ENCODE results near the gene CLEC3B.
A peak's percentile ranks its signal among the peaks of the same experiment; 100 is the strongest.
"Not testable (repeated sequence)": the region's sequence is repeated elsewhere in the genome, so short reads cannot be mapped to it uniquely, and the experiment has no call there.

The CLEC3B gene

DNA sequence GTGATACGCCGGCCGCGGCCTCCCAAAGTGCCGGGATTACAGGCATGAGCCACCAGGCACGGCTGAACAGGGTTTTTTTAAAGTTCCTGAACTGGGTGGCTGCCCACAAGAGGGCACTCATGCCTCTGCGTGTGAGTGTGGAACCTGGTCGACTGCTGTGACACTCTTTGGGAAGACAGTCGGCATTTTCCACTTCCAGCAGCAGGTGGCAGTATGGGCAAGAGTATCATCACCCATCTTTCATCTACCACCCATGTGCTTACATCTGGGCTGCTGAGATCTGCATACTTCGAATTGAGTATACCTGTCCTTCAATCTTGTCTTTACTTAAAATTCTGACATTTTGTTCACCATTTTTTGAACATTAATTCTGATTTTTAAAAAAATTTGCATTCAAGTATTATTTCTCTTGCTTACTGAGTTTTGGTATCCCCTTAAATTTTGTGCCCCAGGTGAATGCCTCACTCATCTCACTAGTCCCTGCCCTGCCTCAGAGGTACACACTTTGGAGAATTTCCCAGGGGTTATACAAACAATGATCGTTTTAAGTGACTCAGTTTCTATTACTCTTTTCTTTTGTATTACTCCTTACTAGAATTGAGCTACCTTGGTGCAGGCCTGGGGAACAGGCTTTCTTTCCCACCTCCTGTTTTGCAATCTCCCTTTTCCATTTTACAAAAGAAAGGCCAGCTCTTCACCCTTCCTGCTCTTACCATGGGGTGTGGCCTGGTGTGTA, 11.8 kb downstream of the CLEC3B start:
- peak; percentile 73 for DNase-seq

DNA sequence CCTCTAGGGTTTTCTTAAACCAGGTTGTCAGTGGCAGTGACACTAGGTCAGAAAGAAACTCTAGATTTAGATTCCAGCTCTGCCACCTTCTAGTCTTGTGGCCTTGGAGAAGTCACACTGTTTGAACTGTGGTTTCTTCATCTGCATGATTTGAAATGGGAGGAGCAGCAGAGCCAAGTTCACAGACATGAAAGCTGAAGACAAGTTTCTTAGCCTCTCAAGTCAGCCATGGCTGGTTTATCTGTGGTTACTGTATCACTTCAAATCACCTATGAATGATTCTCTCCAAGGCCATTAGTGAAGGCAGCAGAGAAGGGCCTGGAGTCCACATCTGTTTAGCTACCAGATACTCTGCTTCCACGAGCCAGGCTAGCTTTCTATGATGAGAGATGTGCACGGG, 15.6 kb downstream of the CLEC3B start:
- no peak for DNase-seq

DNA sequence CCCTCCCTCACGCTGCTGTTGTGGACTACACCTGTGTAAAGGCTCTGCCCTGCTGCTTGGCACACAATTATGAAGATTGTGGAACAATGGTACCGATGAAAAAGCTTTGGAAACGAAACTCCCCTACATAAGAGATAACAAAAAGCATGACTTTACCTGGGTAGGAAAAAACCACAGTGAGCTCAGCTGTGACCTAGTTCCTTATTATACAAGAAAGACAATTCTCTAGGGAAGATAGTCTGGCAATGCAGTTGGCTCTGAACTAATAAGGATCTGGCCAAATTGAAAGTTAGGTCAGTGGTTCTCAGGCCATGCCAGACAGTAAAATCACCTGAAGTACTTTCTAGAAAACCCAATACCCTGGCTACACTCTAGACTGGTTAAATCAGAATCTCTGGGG, 16.1 kb downstream of the CLEC3B start:
- no peak for DNase-seq

DNA sequence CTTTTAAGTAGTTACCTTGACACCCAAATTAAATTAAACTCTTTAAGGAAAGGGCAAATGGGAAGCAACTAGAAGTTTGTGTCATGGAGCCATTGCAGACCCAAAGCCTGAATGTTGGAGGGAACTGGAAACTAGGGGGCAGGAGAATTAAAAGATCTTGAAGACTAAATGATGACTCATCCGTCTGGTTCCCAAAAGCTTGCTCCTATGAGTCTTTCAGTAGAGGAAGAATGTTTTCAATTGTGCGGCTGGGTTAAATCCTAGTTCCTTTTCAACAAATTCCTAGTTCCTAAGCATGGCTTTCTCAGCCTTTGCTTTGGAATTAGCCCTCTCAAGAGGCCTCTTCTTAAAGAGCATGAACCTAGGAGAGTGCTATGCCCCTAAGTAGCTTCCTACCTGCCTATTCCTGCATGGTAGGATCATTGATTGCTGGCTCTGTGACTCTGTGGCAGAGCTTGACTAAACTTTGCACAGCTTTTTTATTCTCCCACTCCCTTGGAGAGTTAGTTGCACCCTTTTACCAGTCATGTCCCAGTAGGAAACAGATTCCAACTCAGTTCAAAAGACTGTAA, 17.7 kb downstream of the CLEC3B start:
- DNase-seq: no peak

DNA sequence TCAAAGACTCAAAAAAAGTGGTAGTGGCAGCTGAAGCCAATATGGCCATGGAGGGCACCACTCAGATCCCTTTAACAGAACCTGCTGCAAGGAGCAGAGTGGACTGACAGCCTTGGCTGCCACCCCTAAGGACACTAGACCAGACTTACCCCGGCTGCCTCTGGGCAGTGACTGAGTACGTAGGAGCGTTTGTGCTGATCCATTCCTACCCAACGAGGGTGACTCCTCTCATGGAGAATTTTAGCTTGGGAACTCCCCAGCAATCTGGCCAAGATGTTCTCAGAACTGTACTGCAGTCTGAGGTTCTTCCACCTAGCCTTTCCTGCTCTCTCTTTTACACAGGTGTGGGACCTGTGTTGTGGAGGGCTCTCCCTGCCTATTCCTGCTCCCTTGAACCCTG, 22.1 kb downstream of the CLEC3B start:
- DNase-seq: no peak

DNA sequence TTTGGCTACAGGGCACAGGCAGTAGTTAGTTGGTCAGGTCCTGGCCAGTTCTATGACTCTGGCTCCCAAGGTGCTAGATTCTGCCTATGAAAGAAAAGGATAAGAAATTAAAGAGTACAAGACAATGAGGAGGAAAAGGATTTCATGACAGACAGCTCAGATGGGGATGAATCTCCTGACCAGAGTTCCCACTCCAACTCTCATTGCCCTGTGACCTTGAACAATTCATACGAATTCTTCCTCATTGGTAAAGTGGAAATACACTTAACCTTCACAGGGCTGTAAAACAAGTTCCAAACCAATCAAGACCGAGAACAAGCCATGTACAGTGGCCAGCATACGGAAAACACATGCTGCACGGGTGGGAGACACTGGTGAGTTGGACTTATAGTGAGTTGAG, 23.7 kb downstream of the CLEC3B start:
- DNase-seq: no peak

DNA sequence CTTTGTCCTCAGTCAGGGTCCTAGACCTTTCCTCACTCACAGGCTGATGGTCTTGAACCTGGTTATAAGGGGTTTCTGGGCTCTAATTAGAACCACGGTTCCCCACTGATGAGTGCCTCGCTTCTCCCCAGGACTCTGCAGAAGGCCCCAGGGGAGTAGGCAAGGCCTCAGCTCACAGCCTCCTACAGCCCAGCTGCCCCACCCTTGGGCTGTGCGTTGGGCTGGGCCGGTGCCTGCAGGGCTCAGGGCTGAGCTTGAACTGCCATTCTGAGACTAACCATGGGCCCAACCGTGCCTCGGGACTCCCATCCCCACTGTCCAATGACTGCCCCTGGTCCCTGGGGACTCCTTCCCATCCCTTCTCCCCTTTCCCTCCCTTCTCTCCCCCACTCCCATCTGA, 25.6 kb downstream of the CLEC3B start:
- no peak for DNase-seq

DNA sequence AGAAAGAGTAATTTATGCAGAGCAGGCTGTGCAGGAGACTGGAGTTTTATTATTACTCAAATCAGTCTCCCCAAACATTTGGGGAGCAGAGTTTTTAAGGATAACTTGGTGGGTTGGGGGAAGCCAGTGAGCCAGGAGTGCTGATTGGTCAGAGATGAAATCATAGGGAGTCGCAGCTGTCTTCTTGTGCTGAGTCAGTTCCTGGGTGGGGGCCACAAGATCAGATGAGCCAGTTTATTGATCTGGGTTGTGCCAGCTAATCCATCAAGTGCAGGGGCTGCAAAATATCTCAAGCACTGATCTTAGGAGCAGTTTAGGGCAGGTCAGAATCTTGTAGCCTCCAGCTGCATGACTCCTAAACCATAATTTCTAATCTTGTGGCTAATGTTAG, 27.7 kb downstream of the CLEC3B start:
- not testable (repeated sequence) for DNase-seq

DNA sequence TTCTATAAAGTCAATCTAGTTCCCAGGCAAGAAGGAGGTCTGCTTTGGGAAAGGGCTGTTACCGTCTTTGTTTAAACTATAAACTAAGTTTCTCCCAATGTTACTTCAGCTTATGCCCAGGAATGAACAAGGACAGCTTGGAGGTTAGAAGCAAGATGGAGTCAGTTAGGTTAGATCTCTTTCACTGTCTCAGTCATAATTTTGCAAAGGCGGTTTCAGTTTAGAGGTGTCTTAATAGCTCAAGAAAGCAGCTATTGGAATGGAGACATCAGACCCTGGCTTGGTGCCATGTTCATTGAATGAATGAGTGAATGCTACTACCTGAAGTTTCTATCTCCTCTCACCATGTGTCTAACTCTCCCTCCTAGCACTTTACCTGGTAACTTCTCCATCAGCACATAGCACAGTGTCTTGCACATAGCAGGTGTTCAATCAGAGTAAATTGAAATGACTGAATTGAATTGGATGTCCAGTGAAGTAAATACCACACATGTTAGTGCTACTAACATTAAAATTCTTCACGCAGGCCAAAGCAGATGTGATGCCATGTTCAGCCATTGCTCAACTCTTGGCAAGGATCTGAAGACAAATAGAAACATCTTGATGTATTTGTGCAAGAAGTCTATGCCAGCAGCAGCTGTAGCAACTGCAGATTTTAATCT, 28.2 kb downstream of the CLEC3B start:
- no peak for DNase-seq

DNA sequence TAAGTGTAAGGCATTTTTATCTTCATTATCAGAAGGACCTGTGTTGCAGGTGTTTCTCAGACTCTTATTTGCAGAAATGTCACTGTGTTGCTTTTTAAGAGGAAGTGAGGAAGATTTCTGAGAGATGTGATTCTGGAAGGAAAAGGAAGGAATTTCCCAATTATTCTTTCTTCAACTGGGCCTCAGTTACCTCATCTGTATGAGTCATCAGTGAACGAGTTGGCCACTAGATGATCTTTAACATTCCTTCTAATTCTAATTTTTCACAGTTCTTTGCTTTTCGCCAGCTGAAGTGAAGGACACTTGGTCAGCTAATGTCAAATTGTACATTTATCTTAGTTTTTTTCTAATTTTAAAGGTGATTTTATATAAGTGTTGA, 28.9 kb downstream of the CLEC3B start:
- DNase-seq: no peak

DNA sequence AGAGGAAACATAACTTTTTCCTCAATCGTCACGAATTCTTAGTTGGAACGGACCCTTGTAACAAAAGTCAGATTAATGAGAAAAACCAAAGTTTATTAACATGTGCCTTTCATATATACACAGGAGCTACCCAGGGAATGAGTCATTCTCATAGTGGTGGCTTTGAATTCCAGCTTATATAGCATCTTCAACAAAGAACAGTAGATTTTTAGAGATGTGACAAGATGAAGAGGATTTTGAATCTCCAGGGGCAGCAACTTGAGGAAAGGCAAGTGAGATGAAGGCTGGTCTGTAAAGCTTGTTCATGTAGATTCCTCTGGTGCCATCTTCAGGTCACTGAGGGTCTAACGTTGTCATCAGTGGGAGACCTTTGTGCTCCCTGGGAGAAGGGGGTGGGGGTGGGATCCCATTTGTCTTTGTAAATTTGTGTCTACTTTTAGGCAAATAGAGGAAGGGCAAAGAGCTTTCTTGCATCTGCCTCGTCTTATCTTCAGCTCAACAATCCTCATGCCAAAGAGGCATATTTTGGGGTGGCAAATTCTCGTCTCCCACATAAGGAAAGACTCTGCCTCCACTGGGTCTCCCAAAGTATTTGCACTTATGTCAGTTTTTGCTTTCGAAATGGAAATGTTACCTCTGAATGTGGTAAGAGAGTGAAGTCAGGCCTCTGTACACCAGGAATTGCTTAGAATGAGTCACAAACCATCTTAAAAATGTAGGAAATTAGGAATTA, 29.5 kb downstream of the CLEC3B start:
- DNase-seq: no peak

DNA sequence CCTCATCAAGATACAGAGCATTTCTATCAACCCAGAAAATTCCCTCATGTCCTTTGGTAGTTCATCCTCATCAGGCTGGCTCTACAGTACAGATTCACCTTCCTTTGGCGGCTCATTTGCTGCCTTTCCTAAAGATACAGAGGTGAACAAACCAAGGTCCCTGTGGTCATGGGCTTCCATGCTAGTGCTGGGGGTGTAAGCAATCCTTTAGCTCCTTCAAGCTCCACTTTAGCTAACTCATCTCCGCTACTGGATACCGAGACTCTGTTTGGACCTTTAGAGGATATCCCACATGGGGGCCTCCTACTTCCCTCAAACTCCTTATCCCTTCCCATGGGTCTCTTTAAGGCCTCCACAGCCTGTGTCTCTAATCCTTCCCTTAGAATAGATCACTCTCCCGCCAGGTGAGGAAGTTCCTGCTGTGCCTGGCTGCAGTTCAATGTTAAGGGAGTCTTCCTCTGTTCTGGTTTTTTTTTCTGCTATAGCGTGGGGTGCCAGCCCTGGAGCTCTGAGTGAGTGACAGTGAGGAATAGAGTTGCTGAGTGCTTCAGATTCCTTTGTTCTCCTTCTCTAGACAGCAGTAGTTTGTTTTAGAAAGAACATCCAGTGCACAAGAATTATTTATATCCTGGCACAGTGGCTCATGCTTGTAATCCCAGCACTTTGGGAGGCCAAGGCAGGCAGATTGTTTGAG, 30.7 kb downstream of the CLEC3B start:
- DNase-seq: no peak

DNA sequence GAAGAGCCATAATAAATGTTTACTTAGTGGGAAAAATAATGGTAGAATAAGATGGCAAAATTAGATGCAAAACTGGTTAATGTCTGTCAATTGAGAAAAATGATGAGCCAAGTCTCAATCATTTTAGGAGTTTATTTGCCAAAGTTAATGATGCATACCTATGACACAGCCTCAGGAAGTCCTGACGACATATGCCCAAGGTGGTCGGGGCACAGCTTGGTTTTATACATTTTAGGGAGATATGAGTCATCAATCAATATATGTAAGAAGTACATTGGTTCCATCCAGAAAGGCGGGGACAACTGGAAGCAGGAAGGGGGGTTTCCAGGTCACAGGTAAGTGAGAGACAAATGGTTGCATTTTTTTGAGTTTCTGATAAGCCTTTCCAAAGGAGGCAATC, 31.5 kb downstream of the CLEC3B start:
- no peak for DNase-seq

DNA sequence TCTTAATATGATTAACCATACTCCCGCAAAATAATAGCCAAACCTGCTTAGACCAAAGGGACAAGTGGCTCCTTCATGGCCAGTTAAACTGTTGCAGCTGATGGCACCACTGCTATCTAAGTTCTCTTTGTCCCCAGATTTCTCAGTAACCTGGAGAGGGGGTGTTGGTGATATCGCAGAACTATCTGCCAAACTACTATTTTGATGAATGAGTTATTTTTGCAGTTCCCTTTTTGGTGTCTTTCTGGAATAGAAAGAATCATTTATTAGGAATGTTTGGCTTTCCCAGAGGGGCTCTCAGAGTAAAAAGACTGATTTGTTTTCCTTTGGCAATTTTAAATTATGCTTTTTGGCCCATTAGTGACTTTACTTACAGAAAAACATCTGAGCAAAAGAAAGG, 33.0 kb downstream of the CLEC3B start:
- DNase-seq: no peak

DNA sequence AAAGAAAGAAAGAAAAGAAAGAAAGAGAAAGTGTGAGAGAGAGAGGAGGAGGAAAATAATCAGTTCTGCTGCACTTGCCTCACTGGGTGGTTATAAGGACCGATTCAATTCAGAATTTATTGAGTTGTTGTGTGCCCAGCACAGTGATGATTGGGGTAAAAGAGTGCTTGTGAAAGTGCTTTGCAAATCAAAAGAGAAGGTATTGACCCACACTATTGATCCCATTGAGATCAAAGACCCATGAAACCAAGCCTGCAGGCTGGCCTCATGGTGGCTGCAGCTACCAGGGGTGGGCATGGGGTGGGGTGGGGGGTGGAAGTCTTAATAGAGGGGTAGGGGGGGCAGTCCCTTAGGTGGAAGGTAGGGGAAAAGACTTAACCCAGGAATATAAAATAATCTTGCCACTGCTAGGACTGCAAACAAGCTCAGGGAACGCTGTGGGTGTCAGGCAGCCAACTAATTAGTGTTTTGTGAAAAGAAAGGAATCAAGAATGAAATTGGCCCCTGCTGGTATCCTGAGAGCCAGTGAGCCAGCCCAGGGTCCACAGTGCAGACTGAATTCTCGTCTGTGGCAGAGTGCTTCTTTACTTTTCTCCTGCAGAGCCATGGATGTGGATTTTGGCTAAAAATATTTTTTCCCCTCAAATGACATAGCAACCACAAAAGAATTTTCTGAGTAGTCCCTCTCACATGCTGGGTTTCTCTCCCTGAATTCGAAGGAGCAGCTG, 34.2 kb downstream of the CLEC3B start:
- no peak for DNase-seq

DNA sequence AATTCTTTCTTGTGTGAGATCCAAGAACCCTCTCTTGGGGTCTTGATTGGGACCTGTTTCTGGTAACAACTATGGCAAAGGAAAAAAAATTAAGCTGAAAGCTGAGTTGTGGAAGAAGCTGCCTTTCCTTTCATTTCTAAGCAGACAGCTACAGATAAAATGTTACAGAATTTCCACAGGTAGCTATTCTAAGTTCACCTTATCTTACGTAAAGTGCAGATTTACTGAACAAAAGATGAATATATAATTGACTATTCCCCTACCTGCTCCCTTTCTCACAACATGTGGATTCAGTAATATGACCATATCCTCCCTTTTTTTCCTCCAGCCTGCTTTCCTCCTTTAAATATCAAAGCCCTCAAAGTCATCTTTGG, 36.6 kb downstream of the CLEC3B start:
- DNase-seq: no peak

DNA sequence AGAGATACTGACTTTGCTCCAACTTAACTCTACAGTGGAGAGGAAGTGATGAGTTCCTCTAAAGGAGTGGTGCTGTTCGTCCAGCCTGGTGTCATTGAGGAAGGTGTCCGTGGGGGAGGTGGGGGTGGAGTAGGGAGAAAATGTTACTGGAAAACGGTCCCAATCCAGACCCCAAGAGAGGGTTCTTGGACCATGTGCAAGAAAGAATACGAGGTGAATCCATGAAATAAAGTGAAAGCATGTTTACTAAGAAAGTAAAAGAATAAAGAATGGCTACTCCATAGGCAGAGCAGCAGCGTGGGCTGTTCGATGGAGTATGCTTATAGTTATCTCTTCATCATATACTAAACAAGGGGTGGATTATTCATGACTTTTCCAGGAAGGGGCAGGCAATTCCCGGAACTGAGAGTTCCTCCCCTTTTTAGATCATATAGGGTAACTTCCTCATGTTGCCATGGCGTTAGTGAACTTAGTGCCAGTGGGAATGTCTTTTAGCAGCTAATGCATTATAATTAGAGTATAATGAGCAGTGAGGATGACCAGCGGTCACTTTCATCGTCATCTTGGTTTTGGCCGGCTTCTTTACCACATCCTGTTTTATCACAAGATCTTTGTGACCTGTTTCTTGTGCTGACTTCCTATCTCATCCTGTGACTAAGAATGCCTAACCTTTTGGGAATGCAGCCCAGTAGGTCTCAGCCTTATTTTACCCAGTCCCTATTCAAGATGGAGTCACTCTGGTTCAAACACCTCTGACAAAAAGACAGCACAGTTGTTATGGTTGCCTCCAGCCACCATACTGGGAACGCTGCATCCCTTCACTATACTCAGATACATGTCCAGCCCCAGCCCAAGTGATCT, 38.6 kb downstream of the CLEC3B start:
- no peak for DNase-seq

DNA sequence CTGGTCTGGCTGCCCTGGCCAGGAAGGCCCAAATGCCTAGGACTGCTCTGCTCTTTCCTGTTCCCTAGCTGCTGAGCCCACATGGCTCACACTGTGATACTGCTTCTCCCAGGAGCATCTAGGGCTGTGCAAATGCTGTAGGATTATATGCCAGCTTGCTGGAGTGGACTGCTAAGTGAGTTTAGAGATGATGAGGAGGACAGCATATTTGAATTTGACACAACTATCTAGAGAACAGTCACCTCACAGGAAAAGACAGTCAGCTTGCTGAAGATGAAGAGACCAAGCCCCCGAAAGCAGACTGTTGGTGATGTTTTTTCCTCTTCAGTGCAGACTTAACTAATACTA, 39.2 kb downstream of the CLEC3B start:
- no peak for DNase-seq

DNA sequence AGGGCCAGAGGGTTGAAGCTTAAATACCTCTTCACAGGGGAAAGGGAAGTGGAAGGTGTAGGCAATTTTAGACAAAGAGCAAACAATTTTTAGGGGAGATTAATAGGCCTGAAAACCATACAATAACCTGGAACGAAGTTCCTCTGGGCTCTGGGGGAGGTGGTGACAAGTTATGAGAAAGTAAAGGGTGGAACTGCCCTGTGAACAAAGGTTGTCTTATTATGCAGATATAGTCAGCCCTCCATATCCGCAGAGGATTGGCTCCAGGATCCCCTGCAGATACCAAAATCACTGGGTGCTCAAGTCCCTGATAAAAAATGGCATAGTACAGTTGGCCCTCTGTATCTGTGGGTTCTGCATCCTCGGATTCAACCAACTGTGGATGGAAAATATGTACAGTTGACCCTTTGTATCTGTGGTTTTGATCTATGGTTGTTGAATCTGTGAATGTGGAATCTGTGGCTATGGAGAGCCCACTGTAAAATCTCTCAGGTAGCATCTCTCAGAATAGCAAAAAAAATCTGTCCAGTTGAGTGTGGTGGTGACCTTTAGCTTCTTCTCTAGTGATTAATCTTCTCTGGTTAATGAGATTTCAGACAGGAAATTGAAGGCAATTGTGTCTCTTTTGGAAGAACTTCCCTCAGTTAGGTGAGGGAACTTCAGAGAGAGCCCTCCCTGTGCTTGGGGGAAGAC, 40.2 kb downstream of the CLEC3B start:
- no peak for DNase-seq

DNA sequence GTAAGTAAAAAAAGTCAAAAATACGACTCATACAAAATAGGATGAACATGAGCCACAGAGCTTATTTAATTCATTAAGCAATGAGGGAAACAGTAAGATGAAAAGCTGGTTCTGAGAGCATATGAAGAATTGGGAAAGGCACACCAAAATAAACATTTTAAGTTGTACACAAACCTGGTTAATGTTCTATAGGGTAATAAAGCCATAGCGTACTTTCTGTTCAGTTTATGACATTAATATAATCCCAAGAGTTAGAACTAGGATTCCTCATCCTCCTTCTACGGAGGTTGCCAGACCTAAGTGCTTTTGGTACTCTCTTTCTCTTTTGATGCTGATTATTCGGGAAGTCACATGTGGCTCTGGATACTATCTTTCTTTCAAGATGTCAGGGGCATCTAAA, 41.4 kb downstream of the CLEC3B start:
- DNase-seq: no peak

DNA sequence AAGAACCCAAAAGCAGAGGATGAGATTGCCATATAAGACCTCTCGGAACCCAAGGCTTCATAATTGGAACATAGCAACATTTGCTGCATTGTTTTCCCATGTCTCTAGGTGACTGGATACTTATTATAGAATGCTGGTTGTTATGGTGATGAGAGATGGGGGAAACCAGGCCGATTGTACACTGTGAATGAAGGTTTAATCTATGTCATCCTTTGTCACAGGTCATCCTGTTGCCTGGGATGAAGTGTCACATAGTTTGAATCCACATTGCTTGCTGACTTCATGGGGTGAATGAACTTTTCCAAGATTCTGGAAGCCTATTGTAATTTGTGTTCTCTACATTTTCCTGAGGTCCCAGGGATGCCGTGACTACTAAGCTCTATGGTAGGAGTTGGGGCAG, 41.8 kb downstream of the CLEC3B start:
- no peak for DNase-seq
